ENCODE measurements around the gene PCDHGA11. TPM values are rescaled to one million over a fixed set of nuclear protein-coding genes. Genes with fewer than 3 reads are reported as not detected.
A peak's percentile ranks its signal among the peaks of the same experiment; 100 is the strongest.

The PCDHGA11 gene
- total and polyA plus RNA-seq, 2 of the 4 experiments (the other 2 are of a cell fraction): 5.4 to 6.9 TPM

DNA sequence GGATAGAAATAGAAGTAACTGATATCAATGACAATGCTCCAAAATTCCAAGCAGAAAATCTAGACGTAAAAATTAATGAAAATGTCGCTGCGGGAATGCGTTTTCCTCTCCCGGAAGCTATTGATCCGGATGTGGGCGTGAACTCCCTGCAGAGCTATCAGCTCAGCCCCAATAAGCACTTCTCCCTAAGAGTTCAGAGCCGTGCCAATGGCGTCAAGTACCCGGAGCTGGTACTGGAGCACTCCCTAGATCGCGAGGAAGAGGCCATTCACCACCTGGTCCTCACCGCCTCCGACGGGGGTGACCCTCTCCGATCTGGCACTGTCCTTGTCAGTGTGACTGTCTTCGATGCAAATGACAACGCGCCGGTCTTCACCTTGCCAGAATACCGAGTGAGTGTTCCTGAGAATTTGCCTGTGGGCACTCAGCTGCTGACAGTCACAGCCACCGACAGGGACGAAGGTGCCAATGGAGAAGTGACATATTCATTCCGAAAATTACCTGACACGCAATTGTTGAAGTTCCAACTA is 7.2 kb upstream of the PCDHGA11 start:
- peaks cover 7 to 12% of the 10 kb centered on the region in 2 experiments for H3K79me1 ChIP-seq (ENCODE audit: low read depth in 1 of 2, low read length in 2 of 2)
- H3K9me3 ChIP-seq (ENCODE audit: control insufficient read depth, insufficient read depth, low read length): peaks cover 50% of the 10 kb centered on the region
- H2BK5ac ChIP-seq (ENCODE audit: low read depth, low read length, poor library complexity, severe bottlenecking): no peak overlapping the region
- 31% methylated on average over 12 of the region's 25 CpGs; no CpG with 5 or more reads in 1 of the 2 experiments for WGBS, 2 experiments (ENCODE audit: extremely low coverage in 2 of 2, insufficient read length in 1 of 2)
- H2AFZ ChIP-seq (replicated peaks; ENCODE audit: low read length, poor library complexity): peak overlapping the region; percentile 58
- H2BK120ac ChIP-seq (ENCODE audit: low read depth, low read length): no peak overlapping the region
- peak overlapping the region; percentile 19 for H3K4me3 ChIP-seq (ENCODE audit: insufficient read depth, low read depth, low read length)
- H4K20me1 ChIP-seq (ENCODE audit: insufficient read depth, low read length): no peaks in the 10 kb centered on the region
- H3K14ac ChIP-seq (replicated peaks; ENCODE audit: low read depth, low read length): no peak overlapping the region
- H4K8ac ChIP-seq (ENCODE audit: low read depth in 2 of 2, low read length in 2 of 2): no peak overlapping the region; a peak in 1 of 4 replicates
- ATAC-seq (ENCODE audit: low read depth) (no peak), DNase-seq (no peak)
- H3K18ac ChIP-seq (ENCODE audit: low read depth, low read length): no peak overlapping the region
- no peak for TF ChIP-seq POLR2A (IDR thresholded peaks at IDR 0.05; ENCODE audit: low read depth, low read length)
- TF ChIP-seq USF2 (IDR thresholded peaks at IDR 0.05; ENCODE audit: low read depth, low read length): no peak
- no peak for TF ChIP-seq CTCF (conservative IDR thresholded peaks at IDR 0.05; ENCODE audit: low read depth, low read length)
- no peak for TF ChIP-seq RCOR1 (IDR thresholded peaks at IDR 0.05; ENCODE audit: insufficient replicate concordance, low read length)
- no peak for TF ChIP-seq NFE2L2 (IDR thresholded peaks at IDR 0.05; ENCODE audit: low read depth, low read length)
- TF ChIP-seq CEBPB (IDR thresholded peaks at IDR 0.05; ENCODE audit: low read depth, low read length): no peak
- TF ChIP-seq FOS (IDR thresholded peaks at IDR 0.05; ENCODE audit: low read depth, low read length): no peak
- no peak for TF ChIP-seq MAFK (IDR thresholded peaks at IDR 0.05; ENCODE audit: low read depth, low read length)
- TF ChIP-seq BHLHE40 (IDR thresholded peaks at IDR 0.05; ENCODE audit: low read depth, low read length): no peak
- TF ChIP-seq RFX5 (IDR thresholded peaks at IDR 0.05; ENCODE audit: low read depth, low read length): no peak
- no peak for TF ChIP-seq SMC3 (IDR thresholded peaks at IDR 0.05; ENCODE audit: low read depth, low read length)
- TF ChIP-seq MAZ (IDR thresholded peaks at IDR 0.05; ENCODE audit: borderline replicate concordance, low read depth, low read length): no peak
- TF ChIP-seq CHD1 (IDR thresholded peaks at IDR 0.05; ENCODE audit: low read depth, low read length): no peak
- no peak for TF ChIP-seq RAD21 (IDR thresholded peaks at IDR 0.05; ENCODE audit: low read length)
- no peak for TF ChIP-seq ELK1 (IDR thresholded peaks at IDR 0.05; ENCODE audit: borderline replicate concordance, low read depth, low read length)
- no peak for TF ChIP-seq MXI1 (IDR thresholded peaks at IDR 0.05; ENCODE audit: borderline replicate concordance, low read depth, low read length)
- H3K56ac ChIP-seq (ENCODE audit: extremely low read depth, insufficient read depth, low read length): no peak overlapping the region
- dilution Hi-C loops (cut with HindIII; ENCODE audit: low sequenced_read_pairs, unreplicated experiment): no loop called here
- H2AK9ac ChIP-seq (replicated peaks; ENCODE audit: low read depth, low read length, poor library complexity): no peak overlapping the region
- no peak overlapping the region for H2BK15ac ChIP-seq (ENCODE audit: low read depth, low read length)
- H2AK5ac ChIP-seq (ENCODE audit: low read depth, low read length): no peak overlapping the region
- H3K23ac ChIP-seq (ENCODE audit: low read depth, low read length): no peak overlapping the region
- ChIA-PET CTCF (interaction anchor here (0.5 to 2.8 kb wide), 16 partner anchors 10 to 1085 kb away, joined by 3 to 25 read pairs (median 4); partner anchors contain the start of genes PCDHB11 and TAF7), POLR2A (ENCODE audit: unreplicated experiment) (no interaction called here)
- H4K91ac ChIP-seq (ENCODE audit: insufficient read depth, low read depth, low read length): no peak overlapping the region
- no peaks in the 10 kb centered on the region for H3K4me1 ChIP-seq (ENCODE audit: control insufficient read depth, insufficient read depth, low read length)
- H3K27ac ChIP-seq (ENCODE audit: insufficient read depth, low read length): no peak overlapping the region
- in situ Hi-C loops (cut with MboI; ENCODE audit: low sequenced_read_pairs): no loop called here
- no TSS peak for BruUV-seq (replicated peaks)
- H3K4ac ChIP-seq (ENCODE audit: low read depth, low read length): no peak overlapping the region
- H2BK20ac ChIP-seq (ENCODE audit: low read depth, low read length): no peak overlapping the region
- intact Hi-C loops (cut with micrococcal nuclease): loop anchor here (1.0 to 5.0 kb wide), 2 partner anchors 86 to 111 kb away; no protein-coding TSS in a partner anchor
- H3K9ac ChIP-seq (ENCODE audit: low read depth, low read length): no peak overlapping the region
- H4K5ac ChIP-seq (ENCODE audit: low read depth, low read length): no peak overlapping the region
- H3K9me1 ChIP-seq (ENCODE audit: insufficient read depth, low read length): no peaks in the 10 kb centered on the region
- no peaks in the 10 kb centered on the region for H3K27me3 ChIP-seq (ENCODE audit: control insufficient read depth, insufficient read depth, low read length)
- H3K36me3 ChIP-seq (ENCODE audit: control insufficient read depth, insufficient read depth, low read length): peaks cover 14% of the 10 kb centered on the region; the same call in 1 of the 2 replicates
- H3K4me2 ChIP-seq (ENCODE audit: low read depth, low read length): peak overlapping the region; percentile 46; the same call in 1 of the 2 replicates
